H1 (cell line): ENCODE data around the gene LYAR. TPM values are rescaled to one million over a fixed set of nuclear protein-coding genes. Genes with fewer than 3 reads are reported as not detected.

Experiments used
- CTCF ChIA-PET: fragments of 300-600 bp; sonication (Branson Sonifier 250); formaldehyde crosslinking; loops from one replicate; lab custom pipeline; 2021; ENCODE audit not compliant: partially characterized antibody; lab: Charles Lee
- POLR2A ChIA-PET: fragments of 300-600 bp; sonication (Branson Sonifier 250); formaldehyde crosslinking; loops from one replicate; lab custom pipeline; 2021; ENCODE audit warnings: inconsistent platforms; ENCODE audit not compliant: partially characterized antibody; lab: Charles Lee
- DNase-seq, 2 experiments: peaks; one replicate each; pipeline versions ENCODE4 v3.0.0 to v3.0.0-alpha.2; 2010 to 2022; ENCODE audit warnings: low spot score in 2 of 2, low read depth in 1 of 2, mixed read lengths in 1 of 2
- FAIRE-seq: peaks from 2 replicates; lab custom pipeline; 2011; peaks lifted over from hg19 to GRCh38; lab: Jason Lieb, UNC
- H2AFZ ChIP-seq: 2 replicates; pipeline ENCODE4 v1.8.1; 2012; ENCODE audit warnings: low read length, inconsistent platforms
- H2AK5ac ChIP-seq: 2 replicates; pipeline ENCODE4 v1.6.1; 2013; ENCODE audit warnings: low read depth, low read length
- H2BK120ac ChIP-seq: replicated peaks from 2 replicates; pipeline ENCODE3; 2013; ENCODE audit warnings: low read depth, low read length, inconsistent platforms
- H2BK12ac ChIP-seq: 2 replicates; pipeline ENCODE4 v1.6.1; 2013; ENCODE audit warnings: low read depth, low read length
- H2BK15ac ChIP-seq: 2 replicates; pipeline ENCODE4 v1.6.1; 2013; ENCODE audit warnings: low read length
- H2BK20ac ChIP-seq: 2 replicates; pipeline ENCODE4 v1.6.1; 2013; ENCODE audit warnings: low read length
- H2BK5ac ChIP-seq: 2 replicates; pipeline ENCODE4 v1.6.1; 2013; ENCODE audit warnings: low read depth, low read length
- H3K14ac ChIP-seq: 2 replicates; pipeline ENCODE4 v1.6.1; 2013; ENCODE audit warnings: inconsistent platforms; ENCODE audit not compliant: insufficient read length
- H3K18ac ChIP-seq: 2 replicates; pipeline ENCODE4 v1.6.1; 2013; ENCODE audit warnings: low read length; ENCODE audit errors: extremely low read depth
- H3K23ac ChIP-seq: 2 replicates; pipeline ENCODE4 v1.6.1; 2013; ENCODE audit warnings: inconsistent platforms; ENCODE audit not compliant: insufficient read length
- H3K23me2 ChIP-seq: 2 replicates; pipeline ENCODE4 v1.6.1; 2013; ENCODE audit warnings: low read depth, low read length
- H3K27ac ChIP-seq: 2 replicates; pipeline ENCODE4 v1.6.1; 2011; ENCODE audit warnings: low read depth, low read length, inconsistent platforms
- H3K27me3 ChIP-seq, 4 experiments: replicated peaks in 1 of 4; 1 replicate in 1 of 4; 2 replicates in 3 of 4; pipeline versions ENCODE4 v1.6.1 to v1.8.1; 2011 to 2013; ENCODE audit warnings: low read length in 3 of 4, mild to moderate bottlenecking in 3 of 4, inconsistent platforms in 2 of 4, mixed read lengths in 2 of 4, moderate library complexity in 1 of 4; ENCODE audit not compliant: control insufficient read depth in 3 of 4, insufficient read depth in 3 of 4; ENCODE audit errors: extremely low read depth in 1 of 4
- H3K36me3 ChIP-seq, 4 experiments: 2 replicates each; pipeline versions ENCODE4 v1.6.1 to v1.8.1; 2011 to 2013; ENCODE audit warnings: mild to moderate bottlenecking in 4 of 4, low read length in 3 of 4, moderate library complexity in 2 of 4, control low read depth in 1 of 4, inconsistent platforms in 1 of 4; ENCODE audit not compliant: insufficient read depth in 4 of 4, control insufficient read depth in 2 of 4
- H3K4ac ChIP-seq: replicated peaks from 2 replicates; pipeline ENCODE3; 2013; ENCODE audit warnings: low read length, low read depth, mixed read lengths, inconsistent platforms; ENCODE audit not compliant: insufficient read length
- H3K4me1 ChIP-seq, 4 experiments: replicated peaks in 1 of 4; 1 replicate in 1 of 4; 2 replicates in 3 of 4; pipeline versions ENCODE4 v1.6.1 to v1.8.1; 2011 to 2013; ENCODE audit warnings: low read length in 3 of 4, inconsistent platforms in 2 of 4, mixed read lengths in 1 of 4; ENCODE audit not compliant: insufficient read depth in 4 of 4, control insufficient read depth in 3 of 4
- H3K4me2 ChIP-seq, 2 experiments: 2 replicates each; pipeline versions ENCODE4 v1.6.1 to v1.8.1; 2011 to 2013; ENCODE audit warnings: low read depth in 2 of 2, low read length in 2 of 2, control low read depth in 1 of 2, inconsistent platforms in 1 of 2, mild to moderate bottlenecking in 1 of 2; ENCODE audit not compliant: insufficient read depth in 1 of 2
- H3K4me3 ChIP-seq, 4 experiments: fragments of 200-600, 300-600 bp in 1 of 4; sonication (generic), shearing (Covaris generic), sonication (Bioruptor Twin) in 1 of 4; 2 replicates each; pipeline versions ENCODE4 v1.5.1 to v1.8.1; 2011 to 2016; ENCODE audit warnings: low read length in 4 of 4, low read depth in 3 of 4, control low read depth in 2 of 4, inconsistent platforms in 2 of 4, mild to moderate bottlenecking in 2 of 4, mixed read lengths in 1 of 4, moderate library complexity in 1 of 4; ENCODE audit not compliant: insufficient read depth in 2 of 4; ENCODE audit errors: extremely low read depth in 1 of 4
- H3K56ac ChIP-seq: replicated peaks from 2 replicates; pipeline ENCODE3; 2013; ENCODE audit warnings: low read depth, mild to moderate bottlenecking, mixed read lengths, low read length, inconsistent platforms; ENCODE audit not compliant: insufficient read length
- H3K79me1 ChIP-seq: 2 replicates; pipeline ENCODE4 v1.6.1; 2013; ENCODE audit warnings: low read depth, low read length, control low read depth
- H3K79me2 ChIP-seq, 2 experiments: 2 replicates each; pipeline versions ENCODE4 v1.6.1 to v1.8.1; 2012 to 2013; ENCODE audit warnings: low read length in 2 of 2, mild to moderate bottlenecking in 2 of 2, inconsistent platforms in 1 of 2; ENCODE audit not compliant: insufficient read depth in 2 of 2, control insufficient read depth in 1 of 2
- H3K9ac ChIP-seq, 4 experiments: replicated peaks in 1 of 4; 1 replicate in 1 of 4; 2 replicates in 3 of 4; pipeline versions ENCODE4 v1.6.1 to v1.8.1; 2011 to 2013; ENCODE audit warnings: low read depth in 3 of 4, low read length in 3 of 4, control low read depth in 2 of 4, mild to moderate bottlenecking in 2 of 4, moderate library complexity in 2 of 4, inconsistent platforms in 1 of 4; ENCODE audit errors: extremely low read depth in 1 of 4
- H3K9me3 ChIP-seq, 2 experiments: 2 replicates each; pipeline versions ENCODE4 v1.6.1 to v1.8.1; 2012 to 2013; ENCODE audit warnings: mild to moderate bottlenecking in 2 of 2, moderate library complexity in 2 of 2, control low read depth in 1 of 2, inconsistent platforms in 1 of 2, low read depth in 1 of 2, low read length in 1 of 2, mixed read lengths in 1 of 2; ENCODE audit not compliant: insufficient read depth in 2 of 2
- H4K20me1 ChIP-seq, 2 experiments: replicated peaks in 1 of 2; 2 replicates each; pipeline versions ENCODE3 to v1.8.1; 2011 to 2013; ENCODE audit warnings: inconsistent platforms in 2 of 2, low read length in 2 of 2, mild to moderate bottlenecking in 1 of 2; ENCODE audit not compliant: insufficient read depth in 2 of 2, control insufficient read depth in 1 of 2
- H4K5ac ChIP-seq: 2 replicates; pipeline ENCODE4 v1.6.1; 2013; ENCODE audit warnings: low read length, low read depth, mixed read lengths, inconsistent platforms; ENCODE audit not compliant: insufficient read length
- H4K8ac ChIP-seq: 2 replicates; pipeline ENCODE4 v1.8.0; 2013; ENCODE audit warnings: mild to moderate bottlenecking, moderate library complexity, low read length, inconsistent platforms; ENCODE audit not compliant: insufficient read depth; ENCODE audit errors: extremely low read depth
- H4K91ac ChIP-seq: replicated peaks from 2 replicates; pipeline ENCODE3; 2013; ENCODE audit warnings: low read length, mixed read lengths, inconsistent platforms; ENCODE audit not compliant: insufficient read length
- CTCF ChIP-seq, 3 experiments: IDR thresholded peaks; 1 replicate in 2 of 3; 2 replicates in 1 of 3; pipeline versions ENCODE4 v1.5.1 to v1.6.1; 2011; ENCODE audit warnings: low read length in 3 of 3, mild to moderate bottlenecking in 3 of 3, inconsistent platforms in 2 of 3, low read depth in 1 of 3, moderate library complexity in 1 of 3; ENCODE audit not compliant: insufficient read depth in 1 of 3; ENCODE audit errors: control extremely low read depth in 1 of 3
- KDM1A ChIP-seq: fragments of 200-600, 300-600 bp; sonication (generic); IDR thresholded peaks from 2 replicates; pipeline ENCODE4 v1.7.1; 2016; ENCODE audit warnings: mild to moderate bottlenecking, low read length, borderline replicate concordance
- NANOG ChIP-seq: IDR thresholded peaks from 2 replicates; pipeline ENCODE4 v1.6.1; 2011; ENCODE audit warnings: low read length, low read depth, mild to moderate bottlenecking, inconsistent platforms; ENCODE audit not compliant: insufficient read depth, poor library complexity, severe bottlenecking
- SP4 ChIP-seq: IDR thresholded peaks from 2 replicates; pipeline ENCODE4 v1.6.1; 2012; ENCODE audit warnings: low read length, inconsistent platforms
- WGBS, 2 experiments: shearing (Covaris generic) in 1 of 2; methylation state at CpG; one replicate each; pipeline versions ENCODE4 v1.1.6 to v1.1.7; 2013 to 2015; ENCODE audit warnings: low lambda C conversion rate in 2 of 2, mixed read lengths in 2 of 2, inconsistent platforms in 1 of 2, low coverage in 1 of 2, missing lambda C conversion rate in 1 of 2; ENCODE audit not compliant: insufficient replicate concordance in 2 of 2, insufficient coverage in 1 of 2, insufficient read length in 1 of 2; ENCODE audit errors: extremely low coverage in 1 of 2, missing lambda C conversion rate in 1 of 2; 5-methylcytosine and 5-hydroxymethylcytosine counted together
- polyA plus RNA-seq, 7 experiments: library from polyadenylated mRNA; depleted of rRNA in 3 of 7; stranded (reverse) in 5 of 7; unstranded in 2 of 7; fragments of >200 nt in 5 of 7; fragments of 200-250 nt in 2 of 7; gene quantifications; 1 replicate in 5 of 7; 2 replicates in 1 of 7; 4 replicates in 1 of 7; pipeline versions ENCODE4 v1.2.1 to v1.2.3, GENCODE V29; 2011 to 2013; ENCODE audit warnings: missing spikeins in 2 of 7, mixed read lengths in 2 of 7
- total RNA-seq: library from RNA; stranded (reverse); fragmentation: NEBNext Ultra II Directional; extraction: Animal tissue kit (Norgen Biotek cat#: 25700); gene quantifications from 2 replicates; pipeline ENCODE4 v1.2.1, GENCODE V29; 2021

The LYAR gene
- total and polyA plus RNA-seq, 2 of the 8 experiments (the other 6 are each of a cell fraction or from before 2014, with no cell fraction given) = 6.5 to 46.9 TPM

GRCh38 chr4:4281787-4282186, 8.2 kb downstream of the LYAR start:
- no peak overlapping the region for H3K23ac ChIP-seq
- H2BK120ac ChIP-seq = no peak overlapping the region
- 0 out of 4 replicates have a peak, but pooled peaks cover 0 to 11% of the 10 kb centered on the region in 2 experiments for H3K79me2 ChIP-seq
- no peak for DNase-seq
- no peak overlapping the region for H2BK5ac ChIP-seq
- POLR2A ChIA-PET = no interaction called here
- TF ChIP-seq CTCF (IDR thresholded peaks at IDR 0.05; ENCODE audit: control extremely low read depth in 1 of 3, insufficient read depth in 1 of 3, low read depth in 1 of 3, low read length in 3 of 3) (no peak), SP4 (no peak), KDM1A (no peak), NANOG (no peak)
- H2AFZ ChIP-seq = no peak overlapping the region
- H3K18ac ChIP-seq = no peak overlapping the region
- H3K79me1 ChIP-seq = peaks cover 4% of the 10 kb centered on the region
- peaks cover 20 to 69% (median 61%) of the 10 kb centered on the region in 4 experiments for H3K36me3 ChIP-seq
- H3K9me3 ChIP-seq = no peaks in the 10 kb centered on the region
- no peak overlapping the region for H3K4me3 ChIP-seq
- H4K91ac ChIP-seq = no peak overlapping the region
- no peak overlapping the region for H3K9ac ChIP-seq
- H2AK5ac ChIP-seq = no peak overlapping the region
- H3K27me3 ChIP-seq = no peaks in the 10 kb centered on the region
- H4K5ac ChIP-seq = no peak overlapping the region
- 78 to 100% methylated on average over 1 to 6 of the region's 6 CpGs for WGBS, 2 experiments
- no peak for FAIRE-seq
- no peaks in the 10 kb centered on the region for H3K4me1 ChIP-seq
- H4K20me1 ChIP-seq = peaks cover 0 to 10% of the 10 kb centered on the region in 2 experiments
- H2BK20ac ChIP-seq = no peak overlapping the region
- no peak overlapping the region for H4K8ac ChIP-seq
- H2BK15ac ChIP-seq = no peak overlapping the region
- no peak overlapping the region for H3K14ac ChIP-seq
- H3K4me2 ChIP-seq = no peak overlapping the region
- H3K27ac ChIP-seq = no peak overlapping the region
- no peaks in the 10 kb centered on the region for H3K23me2 ChIP-seq
- CTCF ChIA-PET = no interaction called here
- no peak overlapping the region for H3K56ac ChIP-seq
- H2BK12ac ChIP-seq = no peak overlapping the region
- no peak overlapping the region for H3K4ac ChIP-seq
